HT1080 (cell line): Measurements from ENCODE around the gene HECA. TPM values are rescaled to one million over a fixed set of nuclear protein-coding genes. Genes with fewer than 3 reads are reported as not detected.
A peak's percentile ranks its signal among the peaks of the same experiment; 100 is the strongest.

Experiments
- DNase-seq: peaks from one replicate; pipeline ENCODE4 v3.0.0-alpha.2; 2015; ENCODE audit warnings: low read depth
- total RNA-seq: library from RNA; depleted of rRNA; stranded (reverse); fragments of >200 nt; shearing (Covaris generic); gene quantifications from 2 replicates; pipeline ENCODE4 v1.2.3, GENCODE V29; 2014

The HECA gene
- total RNA-seq, 1 experiment from 2014 or later, result 7.4 TPM

GRCh38 chr6:139159016-139159415 is 24.1 kb downstream of the HECA start:
- no peak for DNase-seq

- peak; percentile 37 for DNase-seq
Measured at GRCh38 chr6:139161169-139161568, 26.3 kb downstream of the HECA start.

GRCh38 chr6:139161817-139162284 is 27.0 kb downstream of the HECA start:
- DNase-seq, result no peak

GRCh38 chr6:139164001-139164400 is 29.1 kb downstream of the HECA start:
- DNase-seq, result no peak

GRCh38 chr6:139165324-139165723 is 30.4 kb downstream of the HECA start:
- no peak for DNase-seq

GRCh38 chr6:139166238-139166955 is 31.5 kb downstream of the HECA start:
- no peak for DNase-seq

GRCh38 chr6:139166956-139167313 is 32.1 kb downstream of the HECA start:
- no peak for DNase-seq

- no peak for DNase-seq
Measured at GRCh38 chr6:139172151-139172550, 37.3 kb downstream of the HECA start.

- no peak for DNase-seq
Measured at GRCh38 chr6:139172567-139172966, 37.7 kb downstream of the HECA start.

GRCh38 chr6:139173172-139173571 is 38.3 kb downstream of the HECA start:
- DNase-seq, result peak; percentile 43

- no peak for DNase-seq
Measured at GRCh38 chr6:139173822-139174221, 38.9 kb downstream of the HECA start.

GRCh38 chr6:139174961-139175360 is 40.1 kb downstream of the HECA start:
- DNase-seq, result no peak

- no peak for DNase-seq
Measured at GRCh38 chr6:139175389-139175948, 40.6 kb downstream of the HECA start.

GRCh38 chr6:139181236-139181635 is 46.4 kb downstream of the HECA start:
- no peak for DNase-seq

- no peak for DNase-seq
Measured at GRCh38 chr6:139184047-139184446, 49.2 kb downstream of the HECA start.

- DNase-seq, result no peak
Measured at GRCh38 chr6:139184459-139184858, 49.6 kb downstream of the HECA start.

GRCh38 chr6:139186242-139186641 is 51.4 kb downstream of the HECA start:
- DNase-seq, result no peak

- no peak for DNase-seq
Measured at GRCh38 chr6:139186692-139187091, 51.8 kb downstream of the HECA start.

GRCh38 chr6:139187489-139187888 is 52.6 kb downstream of the HECA start:
- DNase-seq, result no peak

- no peak for DNase-seq
Measured at GRCh38 chr6:139189665-139190064, 54.8 kb downstream of the HECA start.

GRCh38 chr6:139194740-139195139 is 59.9 kb downstream of the HECA start:
- DNase-seq, result no peak

- DNase-seq, result no peak
Measured at GRCh38 chr6:139198529-139199288, 63.8 kb downstream of the HECA start.

- DNase-seq, result no peak
Measured at GRCh38 chr6:139201378-139201777, 66.5 kb downstream of the HECA start.
